NCI-H1417 (cell line): ENCODE results near the gene METTL22.

Source experiments
- DNase-seq, 3 experiments: peaks; one replicate each; lab custom pipeline; 2025; lab: John Stamatoyannopoulos, UW

METTL22 gene

DNA sequence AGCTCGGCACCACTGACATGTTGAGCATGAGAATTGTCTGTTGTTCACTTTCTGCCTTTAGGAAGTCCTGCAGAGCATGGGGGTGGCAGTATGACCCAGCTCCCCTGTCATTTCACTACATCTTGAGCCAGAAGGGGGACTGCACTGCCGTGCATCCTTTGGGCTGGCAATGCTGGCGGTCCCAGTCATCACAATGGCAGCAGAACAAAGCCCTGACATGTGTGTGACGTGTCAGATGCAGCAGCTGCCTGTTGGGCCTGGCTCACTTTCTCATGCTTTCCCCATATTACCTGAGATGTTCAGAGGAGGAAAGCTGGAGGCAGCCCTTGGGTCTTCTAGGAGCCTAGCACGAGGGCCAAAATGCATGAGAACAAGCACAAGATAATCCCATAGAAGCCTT, 46.6 kb downstream of the METTL22 start:
- no peak for DNase-seq

GRCh38 chr16:8669481-8669880, 48.0 kb downstream of the METTL22 start:
- DNase-seq = no peak

GRCh38 chr16:8670014-8670560, 48.6 kb downstream of the METTL22 start:
- DNase-seq = no peak

DNA sequence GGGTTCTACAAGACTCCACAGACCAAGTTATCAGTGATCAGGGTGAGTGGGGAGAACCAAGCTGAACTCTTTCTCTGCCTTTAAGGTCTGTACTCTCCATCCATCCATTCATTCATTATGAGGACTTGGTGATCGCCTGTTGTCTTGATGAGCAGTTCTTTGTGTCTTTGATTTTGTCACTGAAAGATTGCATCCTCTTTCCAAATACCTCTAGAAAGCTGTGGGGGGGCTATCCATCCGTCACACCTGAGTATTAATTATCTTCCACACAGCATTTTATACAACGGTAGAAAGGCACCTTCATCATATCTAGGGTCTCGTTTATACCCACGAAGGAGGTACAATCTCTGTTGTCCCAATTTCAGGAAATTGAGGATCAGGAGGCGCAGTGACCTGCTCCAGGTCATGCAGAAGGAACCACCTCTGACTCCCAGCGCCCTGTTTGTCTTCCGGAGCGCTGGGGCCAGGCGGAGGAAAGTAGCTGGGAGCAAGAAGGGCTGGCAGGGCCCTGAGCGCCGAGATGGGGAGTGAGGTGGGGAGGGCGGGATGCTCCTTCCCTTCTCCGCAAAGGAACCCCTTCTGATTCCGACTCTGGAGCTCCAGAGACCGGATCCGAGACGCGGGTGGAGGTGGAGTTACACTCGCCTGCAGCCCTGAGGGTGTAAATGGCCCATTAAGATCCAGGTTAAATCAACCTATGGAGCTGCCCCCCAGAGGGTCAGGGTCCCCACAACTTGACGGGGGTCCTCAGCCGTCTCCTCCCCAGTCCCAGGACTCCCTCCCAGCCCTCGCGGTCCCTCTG, 52.3 kb downstream of the METTL22 start:
- peak in 1 of 3 experiments; percentile 73 for DNase-seq

GRCh38 chr16:8674413-8675022, 53.0 kb downstream of the METTL22 start, which contains the start of gene ABAT:
ABAT (plus strand) TSS chr16:8674617; CDS start chr16:8735740, 61,123 bp downstream.
- peak; percentile 75 to 86 (median 86) for DNase-seq

DNA sequence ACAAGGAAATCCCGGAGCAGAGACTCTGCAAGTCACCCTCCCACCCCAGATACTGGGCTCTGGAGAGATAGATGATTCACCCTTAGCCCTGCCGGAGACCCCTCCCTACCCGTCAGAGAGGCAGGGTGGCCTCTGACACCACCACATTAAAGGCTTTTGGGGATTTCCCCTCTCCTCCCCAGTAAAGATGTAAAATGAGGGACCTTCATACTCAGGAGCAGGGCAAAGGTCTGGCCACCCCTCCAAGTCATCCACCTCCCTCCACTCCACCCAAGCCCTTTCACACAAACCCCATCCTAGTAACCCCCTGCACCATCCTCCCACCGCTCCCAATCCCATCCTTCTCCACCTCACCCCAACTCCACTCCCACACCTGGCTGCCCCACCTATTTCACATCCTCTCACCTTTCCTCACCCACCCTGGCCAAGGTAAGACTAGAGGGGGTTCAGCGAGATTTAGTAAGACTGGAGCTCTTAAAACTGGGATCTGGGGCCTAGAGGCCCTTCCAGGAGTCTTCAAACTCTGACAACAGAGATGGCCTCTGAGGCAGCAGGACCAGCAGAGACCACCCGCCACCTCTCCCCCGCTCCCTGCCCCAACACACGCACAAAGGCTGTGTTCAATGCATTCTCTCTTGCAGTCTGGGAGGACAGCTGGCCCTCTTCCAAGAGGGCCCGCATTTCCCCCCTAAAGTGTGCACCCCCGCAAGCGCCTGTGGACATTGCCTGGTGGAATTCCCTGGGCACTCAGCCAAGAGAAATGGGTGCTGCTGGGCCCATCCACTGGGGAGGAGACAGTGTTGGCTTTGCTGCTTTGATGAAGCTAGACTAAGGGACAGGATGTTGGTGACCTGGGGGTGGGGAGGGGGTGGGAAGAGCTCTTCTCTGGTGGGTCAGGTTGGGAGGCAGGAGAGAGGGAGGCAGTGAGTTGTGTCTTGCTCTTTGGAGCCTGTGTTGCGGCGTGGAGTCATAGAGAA, 54.0 kb downstream of the METTL22 start:
- DNase-seq = peak in 1 of 3 experiments; percentile 15

- no peak for DNase-seq
These were observed 54.7 kb downstream of the METTL22 start for GRCh38 chr16:8676160-8676547.

GRCh38 chr16:8676737-8677375, 55.4 kb downstream of the METTL22 start:
- DNase-seq = no peak

DNA sequence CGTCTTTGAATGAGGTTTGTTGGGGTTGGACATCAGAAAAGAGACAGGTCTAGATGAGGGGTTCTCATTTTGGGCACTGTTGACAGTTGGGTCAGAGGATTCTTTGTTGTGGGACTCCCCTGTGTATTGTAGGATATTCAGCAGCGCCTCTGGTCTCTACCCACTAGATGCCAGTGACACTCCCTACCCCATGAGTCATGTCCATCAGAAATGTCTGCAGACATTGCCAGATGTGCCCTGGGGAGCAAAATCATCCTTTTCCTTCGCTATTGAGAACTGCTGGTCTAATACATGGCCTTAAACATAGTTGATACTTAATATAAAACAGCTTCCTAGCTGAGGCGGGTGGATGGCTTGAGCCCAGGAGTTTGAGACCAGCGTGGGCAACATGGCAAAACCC, 56.0 kb downstream of the METTL22 start:
- DNase-seq = no peak

GRCh38 chr16:8678068-8678927, 56.8 kb downstream of the METTL22 start:
- DNase-seq = no peak

- no peak for DNase-seq
These were observed 57.7 kb downstream of the METTL22 start for GRCh38 chr16:8679151-8679550.

DNA sequence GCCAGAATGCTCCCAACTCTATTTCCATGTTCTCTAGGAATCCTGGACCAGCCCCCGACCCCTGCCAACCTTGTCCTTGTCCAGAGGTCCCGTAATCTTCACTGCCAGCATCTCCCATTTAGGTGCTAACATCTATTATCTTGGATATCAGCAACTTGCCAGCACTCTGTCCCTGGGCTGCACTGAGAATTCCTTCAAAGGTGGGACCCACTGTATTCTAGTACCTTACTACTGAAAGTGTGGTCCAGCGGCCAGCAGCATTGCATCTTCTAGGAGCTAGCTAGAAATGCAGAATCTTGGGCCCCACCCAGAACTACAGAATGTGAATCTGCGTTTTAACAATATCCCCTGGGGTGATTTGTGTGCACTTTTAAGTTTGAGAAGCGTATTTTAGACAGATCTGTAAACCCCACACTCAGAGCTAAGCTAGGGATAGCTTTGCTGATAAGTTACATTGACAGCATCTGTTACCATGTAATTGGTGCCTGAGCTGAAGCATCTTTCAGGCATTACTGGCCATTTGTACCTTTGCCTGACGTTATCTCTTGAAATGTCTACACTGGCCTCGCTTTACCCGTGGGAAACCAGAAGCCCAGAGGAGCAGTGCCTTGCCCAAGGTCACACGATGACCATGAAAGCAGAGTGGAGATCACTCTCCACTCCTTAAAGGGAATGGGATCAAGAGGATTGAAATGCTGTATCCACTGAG, 61.2 kb downstream of the METTL22 start:
- DNase-seq = no peak

GRCh38 chr16:8683640-8684039, 62.1 kb downstream of the METTL22 start:
- DNase-seq = no peak

- DNase-seq = no peak
These were observed 64.1 kb downstream of the METTL22 start for GRCh38 chr16:8685617-8686016.

- no peak for DNase-seq
These were observed 64.6 kb downstream of the METTL22 start for GRCh38 chr16:8686031-8686621.

GRCh38 chr16:8686879-8687278, 65.4 kb downstream of the METTL22 start:
- DNase-seq = no peak

DNA sequence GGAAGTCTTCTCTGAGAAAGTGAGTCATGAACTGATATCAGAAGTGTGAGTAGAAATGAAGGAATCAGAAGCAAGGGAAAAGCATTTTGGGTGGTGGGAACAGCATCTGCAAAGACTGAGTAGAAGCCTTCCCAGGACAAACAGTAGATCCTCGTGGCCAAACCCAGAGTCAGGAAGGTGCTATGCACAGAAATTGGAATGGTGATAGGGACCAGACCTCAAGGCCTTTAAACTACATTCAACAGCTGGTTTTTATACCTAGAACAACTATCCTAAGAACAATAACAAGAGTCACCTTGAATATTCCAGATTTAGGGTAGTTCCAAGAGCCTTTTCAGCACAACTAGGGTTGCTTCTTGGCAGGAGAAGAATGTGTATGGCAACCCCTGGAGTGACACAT, 68.2 kb downstream of the METTL22 start:
- no peak for DNase-seq

- no peak for DNase-seq
These were observed 70.2 kb downstream of the METTL22 start for GRCh38 chr16:8691728-8692127.
